Bladder microvascular endothelial cell (primary cell): ENCODE data around the gene AP1G2. TPM values are rescaled to one million over a fixed set of nuclear protein-coding genes. Genes with fewer than 3 reads are reported as not detected.

Source experiments
- total RNA-seq: library from RNA; depleted of rRNA; stranded (reverse); fragments of >200 nt; gene quantifications from 2 replicates; pipeline ENCODE4 v1.2.3, GENCODE V29; 2014

Gene AP1G2, protein sequence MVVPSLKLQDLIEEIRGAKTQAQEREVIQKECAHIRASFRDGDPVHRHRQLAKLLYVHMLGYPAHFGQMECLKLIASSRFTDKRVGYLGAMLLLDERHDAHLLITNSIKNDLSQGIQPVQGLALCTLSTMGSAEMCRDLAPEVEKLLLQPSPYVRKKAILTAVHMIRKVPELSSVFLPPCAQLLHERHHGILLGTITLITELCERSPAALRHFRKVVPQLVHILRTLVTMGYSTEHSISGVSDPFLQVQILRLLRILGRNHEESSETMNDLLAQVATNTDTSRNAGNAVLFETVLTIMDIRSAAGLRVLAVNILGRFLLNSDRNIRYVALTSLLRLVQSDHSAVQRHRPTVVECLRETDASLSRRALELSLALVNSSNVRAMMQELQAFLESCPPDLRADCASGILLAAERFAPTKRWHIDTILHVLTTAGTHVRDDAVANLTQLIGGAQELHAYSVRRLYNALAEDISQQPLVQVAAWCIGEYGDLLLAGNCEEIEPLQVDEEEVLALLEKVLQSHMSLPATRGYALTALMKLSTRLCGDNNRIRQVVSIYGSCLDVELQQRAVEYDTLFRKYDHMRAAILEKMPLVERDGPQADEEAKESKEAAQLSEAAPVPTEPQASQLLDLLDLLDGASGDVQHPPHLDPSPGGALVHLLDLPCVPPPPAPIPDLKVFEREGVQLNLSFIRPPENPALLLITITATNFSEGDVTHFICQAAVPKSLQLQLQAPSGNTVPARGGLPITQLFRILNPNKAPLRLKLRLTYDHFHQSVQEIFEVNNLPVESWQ
- 13.6 and 32.0 TPM in 2 replicates for total RNA-seq

DNA sequence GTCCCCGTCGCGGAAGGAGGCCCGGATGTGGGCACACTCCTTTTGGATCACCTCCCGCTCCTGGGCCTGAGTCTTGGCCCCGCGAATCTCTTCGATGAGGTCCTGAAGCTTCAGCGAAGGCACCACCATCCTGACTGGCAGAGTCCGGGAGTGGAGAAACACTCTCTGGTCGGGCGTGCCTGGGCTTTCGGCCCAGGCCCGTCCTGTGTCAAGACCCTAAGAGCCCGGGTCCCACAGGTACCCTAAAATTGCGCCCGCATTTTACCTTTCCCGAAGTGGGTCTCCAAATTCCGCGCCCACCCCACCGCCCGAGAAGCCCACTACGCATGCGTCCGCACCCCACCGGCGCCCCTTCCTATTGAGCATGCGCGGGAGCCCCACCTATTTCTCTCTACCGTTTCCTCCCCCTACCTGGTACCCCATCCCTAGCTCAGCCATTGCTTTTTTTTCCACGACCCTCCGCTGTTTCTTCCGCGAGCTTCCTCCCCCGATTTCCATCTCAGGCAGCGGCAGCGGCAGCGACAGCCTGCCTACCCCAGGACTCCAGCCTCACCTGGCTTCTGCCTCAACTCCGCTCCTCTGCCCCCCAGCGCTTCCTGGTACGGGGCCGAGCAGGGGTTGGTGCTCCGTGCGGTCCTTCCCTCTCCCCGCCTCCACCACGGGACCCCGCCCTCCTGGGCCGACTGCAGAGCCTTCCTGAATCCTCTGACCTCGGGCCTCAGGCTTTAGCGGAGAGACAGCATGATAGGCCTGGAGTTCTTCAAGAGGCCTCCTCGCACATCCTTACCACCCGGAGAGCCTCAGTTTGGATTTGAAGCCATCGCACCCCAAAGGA is at the start of gene AP1G2:
TSS of gene AP1G2 (minus strand) at position 606 of the 835 bp plus-strand sequence. CDS start at position 129, 477 bp downstream.

DNA sequence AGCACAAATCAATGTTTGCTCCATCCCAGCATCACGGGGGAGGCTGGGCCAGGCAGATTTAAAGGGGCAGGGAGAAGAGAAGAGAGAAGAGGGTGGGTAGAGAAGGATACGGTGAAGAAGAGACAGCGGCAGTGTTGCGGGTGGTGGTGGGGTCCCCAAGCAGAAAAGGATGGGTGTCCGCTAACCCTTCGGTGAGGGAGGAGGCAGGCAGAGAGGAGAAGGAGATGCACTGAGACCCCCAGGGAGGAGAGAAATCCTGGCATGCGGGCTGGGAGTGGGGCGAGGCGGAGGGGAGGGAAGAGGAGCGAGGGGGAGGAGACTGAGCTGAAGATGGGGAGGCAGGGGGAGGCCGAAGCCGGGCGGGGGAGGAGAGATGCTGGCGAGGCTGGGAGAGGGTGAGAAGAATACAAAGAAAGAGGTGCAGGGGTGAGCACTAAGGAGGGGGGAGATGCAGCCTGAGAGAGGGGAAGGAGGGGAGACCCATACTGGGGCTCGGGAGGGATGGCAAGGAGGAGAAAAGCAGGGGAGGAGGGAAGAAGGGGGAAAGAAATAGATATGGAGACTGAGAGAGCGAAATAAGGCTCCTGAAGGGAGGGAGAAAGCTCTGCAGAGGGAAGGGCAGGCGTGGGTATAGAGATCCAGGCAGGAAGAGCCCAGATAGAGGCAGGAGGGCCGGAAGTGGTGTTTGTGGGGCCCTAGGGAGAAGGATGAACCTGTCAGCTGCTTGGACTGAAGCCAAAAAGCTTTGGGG is 11.1 kb upstream of the AP1G2 start, which contains the start of gene JPH4:
TSS of gene JPH4 (minus strand) at position 231 of the 751 bp plus-strand sequence. CDS start 1,337 bp downstream, outside the sequence.

DNA sequence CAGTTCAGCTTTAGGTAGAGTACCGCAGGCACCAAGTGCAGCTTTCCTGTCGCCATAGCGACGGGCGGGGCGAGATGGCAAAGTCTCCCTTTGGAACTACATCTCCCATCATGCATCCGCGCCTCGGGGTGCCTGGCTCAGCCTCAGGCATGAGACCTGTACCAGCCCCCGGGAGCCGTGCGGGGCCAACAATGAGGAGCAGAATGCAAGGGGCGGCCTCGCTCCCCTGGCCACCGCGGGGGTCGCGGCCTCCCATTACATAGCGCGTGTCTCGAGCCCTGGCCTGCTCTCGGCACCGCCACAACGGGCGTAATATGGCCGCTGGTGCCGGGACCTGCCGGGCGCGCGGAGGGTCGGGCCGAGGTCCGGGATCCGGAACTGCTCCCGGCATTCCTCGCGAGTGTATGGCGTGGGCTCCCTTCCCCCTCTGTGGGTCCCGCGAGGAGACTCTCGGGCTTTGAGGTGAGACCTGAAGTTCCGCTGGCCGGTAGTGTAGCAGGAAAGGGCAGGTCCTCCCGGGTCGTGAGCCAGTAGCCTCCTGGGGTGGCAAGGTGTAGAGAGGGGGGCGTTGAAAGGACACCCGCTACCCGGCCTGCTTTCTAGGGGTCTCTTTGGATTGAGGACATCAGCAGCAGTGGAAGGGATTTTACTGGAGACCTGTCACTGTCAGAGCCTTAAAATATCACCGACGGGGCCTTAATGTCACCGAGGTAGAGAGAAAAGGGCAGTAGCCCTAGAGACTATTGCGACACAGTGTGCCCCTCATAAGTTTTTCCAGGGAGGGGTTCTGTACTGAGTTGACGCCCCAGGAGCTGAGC is 11.5 kb downstream of the AP1G2 start, which contains the start of gene THTPA:
TSS of gene THTPA (plus strand) at position 390 of the 818 bp plus-strand sequence. CDS start 487 bp downstream, outside the sequence.

DNA sequence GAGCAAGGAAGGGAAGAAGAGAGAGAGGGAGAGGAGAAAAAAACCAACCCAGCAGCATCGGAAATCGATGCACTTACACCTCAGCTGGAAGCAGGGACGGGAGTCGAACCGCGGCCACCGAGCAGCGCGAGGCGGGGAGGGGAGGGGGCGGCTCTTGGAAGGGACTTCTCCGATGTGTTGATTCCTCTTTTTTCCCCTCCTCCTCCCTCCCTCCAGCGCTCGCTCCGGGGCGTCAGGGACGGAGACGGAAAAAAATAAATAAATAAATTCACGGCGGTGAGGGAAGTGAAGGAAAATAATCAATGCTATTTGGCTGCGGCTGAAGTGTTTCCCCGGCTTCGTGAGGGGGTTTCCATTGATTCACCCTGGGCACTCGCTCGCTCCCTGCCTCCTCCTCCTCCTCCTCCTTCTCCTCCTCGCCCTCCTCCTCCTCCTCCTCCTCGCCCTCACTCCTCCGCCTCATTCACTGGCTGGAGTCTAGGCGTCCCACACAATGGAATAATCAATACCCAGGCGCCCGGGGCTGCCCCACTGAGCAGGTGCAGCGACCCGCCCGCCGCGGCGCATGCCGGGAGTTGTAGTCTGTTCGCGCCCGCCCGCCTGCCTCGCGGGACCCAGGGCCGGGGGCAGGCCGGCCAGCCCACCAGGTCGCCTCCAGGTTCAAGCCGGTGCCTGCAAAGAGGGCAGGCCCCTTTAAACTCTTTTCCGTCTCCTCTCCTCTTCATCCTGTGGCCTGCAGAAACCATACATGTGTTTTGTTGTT is 16.1 kb downstream of the AP1G2 start, which contains the start of gene ZFHX2:
TSS of gene ZFHX2 (minus strand) at position 500 of the 763 bp plus-strand sequence. CDS start 16,440 bp downstream, outside the sequence.

Other genes starting within 250 kb of the AP1G2 start
- gene PABPN1, start 246.3 kb downstream of the AP1G2 start, total RNA-seq = 52.9 and 97.5 TPM in 2 replicates
- gene SLC22A17, start 214.9 kb downstream of the AP1G2 start, total RNA-seq = 0.97 and 3.7 TPM in 2 replicates
- gene EFS, start 202.6 kb downstream of the AP1G2 start, total RNA-seq = 0.13 TPM in 1 of 2 replicates, not detected in the other
- gene IL25, start 195.0 kb downstream of the AP1G2 start, total RNA-seq = not detected in 2 replicates
- not detected in 2 replicates for gene CMTM5, start 190.7 kb downstream of the AP1G2 start, total RNA-seq
- not detected in 2 replicates for gene MYH6, start 159.5 kb downstream of the AP1G2 start, total RNA-seq
- not detected in 2 replicates for gene MYH7, start 132.1 kb downstream of the AP1G2 start, total RNA-seq
- gene NGDN, start 98.1 kb downstream of the AP1G2 start, total RNA-seq = 39.0 and 49.9 TPM in 2 replicates
- under 0.01 and 1.0 TPM in 2 replicates for gene ZFHX2, start 16.0 kb downstream of the AP1G2 start, total RNA-seq
- 3.7 and 8.9 TPM in 2 replicates for gene THTPA, start 11.5 kb downstream of the AP1G2 start, total RNA-seq
- gene JPH4, start 11.0 kb upstream of the AP1G2 start, total RNA-seq = under 0.01 TPM in 1 of 2 replicates, not detected in the other
- 0.13 and 0.16 TPM in 2 replicates for gene DHRS2, start 68.6 kb upstream of the AP1G2 start, total RNA-seq